Endothelial cell of umbilical vein (primary cell): Measurements from ENCODE around the gene MARCHF11. TPM values are rescaled to one million over a fixed set of nuclear protein-coding genes. Genes with fewer than 3 reads are reported as not detected.

Experiments used
- BruUV-seq: library from RNA; stranded (reverse); fragments of 400-500 nt; replicated peaks from 2 replicates; lab custom pipeline; 2021; lab: Mats Ljungman, UMichigan
- CTCF ChIA-PET: fragments of 300-600, 350-600 bp; sonication (Branson Sonifier 250); formaldehyde crosslinking; loops from one replicate; lab custom pipeline; 2021; ENCODE audit warnings: antibody characterized with exemption, inconsistent platforms; lab: Charles Lee
- POLR2A ChIA-PET: fragments of 300-600, 350-600 bp; sonication (Branson Sonifier 250); formaldehyde crosslinking; loops from one replicate; lab custom pipeline; 2021; ENCODE audit warnings: antibody characterized with exemption, inconsistent platforms; lab: Charles Lee
- DNase-seq: peaks from one replicate; pipeline ENCODE4 v3.0.0-alpha.2; 2011; ENCODE audit warnings: low read depth, low spot score
- FAIRE-seq: peaks from 2 replicates; lab custom pipeline; 2011; peaks lifted over from hg19 to GRCh38; lab: Jason Lieb, UNC
- H2AFZ ChIP-seq: 2 replicates; pipeline ENCODE4 v1.6.0; 2012; ENCODE audit warnings: low read depth, low read length, control low read depth, inconsistent platforms
- H3K27ac ChIP-seq: 2 replicates; pipeline ENCODE4 v1.5.1; 2011; ENCODE audit warnings: low read depth, mild to moderate bottlenecking, control low read depth, low read length, moderate library complexity; ENCODE audit not compliant: insufficient read depth
- H3K27me3 ChIP-seq, 2 experiments: 2 replicates each; pipeline versions ENCODE4 v1.6.0 to v1.6.1; 2011; ENCODE audit warnings: low read length in 2 of 2, mixed read lengths in 1 of 2; ENCODE audit not compliant: control insufficient read depth in 2 of 2, insufficient read depth in 2 of 2
- H3K36me3 ChIP-seq, 2 experiments: 2 replicates in 1 of 2; 3 replicates in 1 of 2; pipeline ENCODE4 v1.5.1; 2011; ENCODE audit warnings: low read length in 2 of 2, mild to moderate bottlenecking in 1 of 2, moderate library complexity in 1 of 2; ENCODE audit not compliant: control insufficient read depth in 2 of 2, insufficient read depth in 2 of 2; ENCODE audit errors: extremely low read depth in 1 of 2
- H3K4me1 ChIP-seq: 3 replicates; pipeline ENCODE4 v1.5.1; 2011; ENCODE audit warnings: mild to moderate bottlenecking, low read length; ENCODE audit not compliant: control insufficient read depth, insufficient read depth; ENCODE audit errors: extremely low read depth
- H3K4me2 ChIP-seq: 2 replicates; pipeline ENCODE4 v1.6.1; 2011; ENCODE audit warnings: low read length, control low read depth, mixed read lengths; ENCODE audit not compliant: insufficient read depth
- H3K4me3 ChIP-seq, 3 experiments: fragments of 200-600 bp in 1 of 3; sonication (generic), shearing (Covaris generic) in 1 of 3; replicated peaks in 1 of 3; 2 replicates each; pipeline ENCODE4 v1.5.1; 2011 to 2016; ENCODE audit warnings: control low read depth in 3 of 3, low read length in 3 of 3, mild to moderate bottlenecking in 2 of 3, inconsistent platforms in 1 of 3, low read depth in 1 of 3, moderate library complexity in 1 of 3; ENCODE audit not compliant: insufficient read depth in 1 of 3
- H3K79me2 ChIP-seq: 2 replicates; pipeline ENCODE4 v1.6.0; 2012; ENCODE audit warnings: low read length, inconsistent platforms; ENCODE audit not compliant: control insufficient read depth, insufficient read depth
- H3K9ac ChIP-seq: replicated peaks from 2 replicates; pipeline ENCODE3; 2011; ENCODE audit warnings: low read length, control low read depth; ENCODE audit not compliant: insufficient read depth; ENCODE audit errors: extremely low read depth
- H3K9me1 ChIP-seq: replicated peaks from 3 replicates; pipeline ENCODE4 v1.6.0; 2011; ENCODE audit warnings: mild to moderate bottlenecking, low read length; ENCODE audit not compliant: control insufficient read depth, insufficient read depth; ENCODE audit errors: extremely low read depth
- H3K9me3 ChIP-seq: replicated peaks from 2 replicates; pipeline ENCODE4 v1.5.1; 2012; ENCODE audit warnings: low read length, inconsistent platforms; ENCODE audit not compliant: control insufficient read depth, insufficient read depth
- H4K20me1 ChIP-seq: replicated peaks from 2 replicates; pipeline ENCODE3; 2011; ENCODE audit warnings: mild to moderate bottlenecking, low read length; ENCODE audit not compliant: control insufficient read depth, insufficient read depth; ENCODE audit errors: extremely low read depth
- CTCF ChIP-seq, 2 donors: IDR thresholded peaks; 1 replicate in 1 of 2; 2 replicates in 1 of 2; pipeline ENCODE4 v1.5.1; 2011; ENCODE audit warnings: low read length in 2 of 2, mild to moderate bottlenecking in 2 of 2, moderate library complexity in 2 of 2, control low read depth in 1 of 2, inconsistent platforms in 1 of 2, low read depth in 1 of 2; ENCODE audit not compliant: insufficient read depth in 1 of 2; ENCODE audit errors: extremely low read depth in 1 of 2
- EZH2 ChIP-seq: IDR thresholded peaks from 2 replicates; pipeline ENCODE4 v1.6.1; 2012; ENCODE audit warnings: borderline replicate concordance, low read depth, mild to moderate bottlenecking, moderate library complexity, low read length, inconsistent platforms; ENCODE audit not compliant: severe bottlenecking
- FOS ChIP-seq: IDR thresholded peaks from 2 replicates; pipeline ENCODE4 v1.6.1; 2011; ENCODE audit warnings: mild to moderate bottlenecking, low read length, moderate library complexity, borderline replicate concordance; ENCODE audit not compliant: insufficient read depth
- GATA2 ChIP-seq: IDR thresholded peaks from 2 replicates; pipeline ENCODE4 v1.7.0; 2011; ENCODE audit warnings: low read depth, mild to moderate bottlenecking, moderate library complexity, mixed read lengths, low read length; ENCODE audit not compliant: insufficient read length, insufficient read depth
- JUN ChIP-seq: IDR thresholded peaks from 2 replicates; pipeline ENCODE4 v1.6.1; 2011; ENCODE audit warnings: borderline replicate concordance, low read depth; ENCODE audit not compliant: insufficient read length, insufficient read depth
- MYC ChIP-seq: IDR thresholded peaks from one replicate; pipeline ENCODE4 v1.6.1; 2011; ENCODE audit warnings: mild to moderate bottlenecking, low read depth, low read length
- POLR2A ChIP-seq: IDR thresholded peaks from 2 replicates; pipeline ENCODE4 v1.6.1; 2012; ENCODE audit warnings: low read depth, mild to moderate bottlenecking, control low read depth, low read length
- POLR2AphosphoS5 ChIP-seq: IDR thresholded peaks from 2 replicates; pipeline ENCODE4 v1.6.1; 2012; ENCODE audit warnings: low read depth, mild to moderate bottlenecking, control low read depth, low read length, moderate library complexity; ENCODE audit not compliant: insufficient read depth
- dilution Hi-C: fragments of 300-500 bp; cut with MboI; formaldehyde crosslinking; loops from one replicate; pipeline ENCODE4 v1.15.0; 2019; ENCODE audit warnings: low sequenced_read_pairs; ENCODE audit not compliant: extremely low pct_ligation_motif_present
- intact Hi-C: fragments of 100-400 bp; cut with micrococcal nuclease; formaldehyde crosslinking; loops from one replicate; pipeline ENCODE4 v1.10.0; 2022
- polyA plus RNA-seq, 4 experiments: library from polyadenylated mRNA; depleted of rRNA in 3 of 4; stranded (reverse) in 3 of 4; unstranded in 1 of 4; fragments of >200 nt; gene quantifications; 2 replicates each; pipeline versions ENCODE4 v1.2.1 to v1.2.3, GENCODE V29; 2011 to 2012; ENCODE audit warnings: missing spikeins in 1 of 4
- total RNA-seq: library from RNA; stranded (reverse); gene quantifications from 2 replicates; pipeline ENCODE4 v1.2.3, GENCODE V29; 2021
- TF ChIP-seq, protein P1 (sequence below): IDR thresholded peaks from 2 replicates; pipeline ENCODE4 v1.6.1; 2011; ENCODE audit not compliant: insufficient read depth, insufficient read length

Gene MARCHF11
- total and polyA plus RNA-seq, 2 donors (not counting 3 experiments of a cell fraction or from before 2014, with no cell fraction given) = not detected

DNA sequence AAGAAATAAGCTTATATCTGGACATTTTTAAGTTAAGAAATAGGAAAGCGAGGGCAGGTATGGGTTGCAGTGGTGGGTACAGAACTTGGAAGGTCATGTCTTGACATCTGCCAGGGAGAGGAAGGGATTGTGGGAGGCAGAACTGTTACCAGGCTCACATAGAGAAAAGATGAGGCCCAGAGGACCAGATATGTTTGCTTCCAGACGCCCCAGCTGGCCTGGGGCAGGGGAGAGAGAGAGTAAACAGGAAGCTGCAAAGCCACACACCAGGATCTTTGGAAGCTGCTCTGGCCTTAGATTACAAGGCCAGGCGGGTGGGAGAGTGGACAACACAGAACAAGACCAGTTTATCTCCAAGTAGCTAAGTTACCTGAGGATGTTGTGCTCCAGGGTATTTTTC is 71.2 kb downstream of the MARCHF11 start:
- no peaks in the 10 kb centered on the region for H3K9me1 ChIP-seq
- ChIA-PET POLR2A (no interaction called here), CTCF (no interaction called here)
- intact Hi-C loops (no loop called here), dilution Hi-C loops (no loop called here)
- H3K27ac ChIP-seq = no peak overlapping the region
- TF ChIP-seq GATA2 = no peak
- no peak for TF ChIP-seq CTCF (IDR thresholded peaks at IDR 0.05; ENCODE audit: extremely low read depth in 1 of 2, insufficient read depth in 1 of 2, low read depth in 1 of 2, low read length in 2 of 2)
- no peaks in the 10 kb centered on the region for H3K36me3 ChIP-seq
- DNase-seq (no peak), FAIRE-seq (no peak)
- no peak overlapping the region for H2AFZ ChIP-seq
- no TSS peak for BruUV-seq
- no peak overlapping the region for H3K9ac ChIP-seq
- no peaks in the 10 kb centered on the region for H3K79me2 ChIP-seq
- no peaks in the 10 kb centered on the region for H4K20me1 ChIP-seq
- no peak overlapping the region for H3K4me2 ChIP-seq
- no peak overlapping the region for H3K4me3 ChIP-seq
- no peaks in the 10 kb centered on the region for H3K4me1 ChIP-seq
- no peaks in the 10 kb centered on the region for H3K9me3 ChIP-seq
- H3K27me3 ChIP-seq = no peaks in the 10 kb centered on the region

- Histone ChIP-seq H3K9ac (no peak overlapping the region), H3K36me3 (no peaks in the 10 kb centered on the region), H3K27ac (no peak overlapping the region), H3K9me3 (no peaks in the 10 kb centered on the region), H3K79me2 (no peaks in the 10 kb centered on the region), H2AFZ (no peak overlapping the region), H3K4me1 (no peaks in the 10 kb centered on the region), H3K27me3 (no peaks in the 10 kb centered on the region), H3K4me3 (no peak overlapping the region), H3K9me1 (no peaks in the 10 kb centered on the region), H4K20me1 (no peaks in the 10 kb centered on the region), H3K4me2 (no peak overlapping the region)
- no peak for TF ChIP-seq EZH2
- TF ChIP-seq POLR2AphosphoS5 = no peak
- TF ChIP-seq POLR2A = no peak
- no peak for TF ChIP-seq CTCF (IDR thresholded peaks at IDR 0.05; ENCODE audit: extremely low read depth in 1 of 2, insufficient read depth in 1 of 2, low read depth in 1 of 2, low read length in 2 of 2)
- TF ChIP-seq MYC = no peak
- no peak for TF ChIP-seq JUN
- no peak for TF ChIP-seq GATA2
- TF ChIP-seq, protein P1, sequence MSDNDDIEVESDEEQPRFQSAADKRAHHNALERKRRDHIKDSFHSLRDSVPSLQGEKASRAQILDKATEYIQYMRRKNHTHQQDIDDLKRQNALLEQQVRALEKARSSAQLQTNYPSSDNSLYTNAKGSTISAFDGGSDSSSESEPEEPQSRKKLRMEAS = no peak
- TF ChIP-seq FOS = no peak
- CTCF ChIA-PET = no interaction called here
- intact Hi-C loops (no loop called here), dilution Hi-C loops (no loop called here)
- DNase-seq (no peak), FAIRE-seq (no peak)
- POLR2A ChIA-PET = no interaction called here
- no TSS peak for BruUV-seq
Observed at GRCh38 chr5:16104961-16105360, 74.6 kb downstream of the MARCHF11 start.
